Measurements from ENCODE around the gene SLC8A3. TPM values are rescaled to one million over a fixed set of nuclear protein-coding genes. Genes with fewer than 3 reads are reported as not detected.

Gene SLC8A3
- total and polyA plus RNA-seq, 3 donors from 2014 or later = 0.39 to 0.61 (median 0.43) TPM

- Histone ChIP-seq H3K36me3 (ENCODE audit: low read depth, missing control alignments) (no peaks in the 10 kb centered on the region), H3K9me3 (no peaks in the 10 kb centered on the region), H3K27me3 (no peaks in the 10 kb centered on the region), H3K27ac (no peak overlapping the region), H3K4me3 (no peak overlapping the region), H3K4me1 (no peaks in the 10 kb centered on the region)
- TF ChIP-seq CTCF (IDR thresholded peaks at IDR 0.05) (peak in 2 of 3 experiments; percentile 7 to 17), POLR2A (IDR thresholded peaks at IDR 0.05) (no peak)
- no peak for DNase-seq
- intact Hi-C loops (cut with DNase I; ENCODE audit: low total_unique reads) = no loop called here
- 60 to 71% methylated on average over 1 of the region's 1 CpG for WGBS, 2 donors
Observed at GRCh38 chr14:70036665-70037064, 152.1 kb downstream of the SLC8A3 start.

- Histone ChIP-seq H3K36me3 (ENCODE audit: low read depth, missing control alignments) (no peaks in the 10 kb centered on the region), H3K27me3 (no peaks in the 10 kb centered on the region), H3K4me1 (no peaks in the 10 kb centered on the region), H3K9me3 (no peaks in the 10 kb centered on the region), H3K4me3 (no peak overlapping the region), H3K27ac (no peak overlapping the region)
- TF ChIP-seq POLR2A (IDR thresholded peaks at IDR 0.05) = no peak
- no peak for TF ChIP-seq CTCF (IDR thresholded peaks at IDR 0.05)
- intact Hi-C loops (cut with DNase I; ENCODE audit: low total_unique reads) = no loop called here
- 67 to 79% methylated on average over 3 of the region's 3 CpGs for WGBS, 2 donors
- no peak for DNase-seq
Observed at GRCh38 chr14:70034257-70034656, 154.5 kb downstream of the SLC8A3 start.

- no peaks in the 10 kb centered on the region for H3K4me1 ChIP-seq
- no peaks in the 10 kb centered on the region for H3K27me3 ChIP-seq
- no peak for DNase-seq
- WGBS, 2 donors = 60% methylated on average over 2 of the region's 2 CpGs; no CpG with 5 or more reads in 1 of the 2 donors
- TF ChIP-seq CTCF (IDR thresholded peaks at IDR 0.05) = no peak
- TF ChIP-seq POLR2A (IDR thresholded peaks at IDR 0.05) = no peak
- no peaks in the 10 kb centered on the region for H3K9me3 ChIP-seq
- no peak overlapping the region for H3K4me3 ChIP-seq
- H3K36me3 ChIP-seq (ENCODE audit: low read depth, missing control alignments) = no peaks in the 10 kb centered on the region
- no peak overlapping the region for H3K27ac ChIP-seq
- intact Hi-C loops (cut with DNase I; ENCODE audit: low total_unique reads) = no loop called here
Observed at GRCh38 chr14:70033561-70033960, 155.2 kb downstream of the SLC8A3 start.

- Histone ChIP-seq H3K36me3 (ENCODE audit: low read depth, missing control alignments) (no peaks in the 10 kb centered on the region), H3K4me3 (no peak overlapping the region), H3K27me3 (no peaks in the 10 kb centered on the region), H3K4me1 (no peaks in the 10 kb centered on the region), H3K27ac (no peak overlapping the region), H3K9me3 (no peaks in the 10 kb centered on the region)
- no peak for DNase-seq
- no peak for TF ChIP-seq POLR2A (IDR thresholded peaks at IDR 0.05)
- no peak for TF ChIP-seq CTCF (IDR thresholded peaks at IDR 0.05)
- intact Hi-C loops (cut with DNase I; ENCODE audit: low total_unique reads) = no loop called here
- 80 to 94% methylated on average over 8 of the region's 8 CpGs for WGBS, 2 donors
Observed at GRCh38 chr14:70033116-70033515, 155.6 kb downstream of the SLC8A3 start.

- no peak for DNase-seq
- 58 to 70% methylated on average over 3 of the region's 3 CpGs for WGBS, 2 donors
- H3K4me1 ChIP-seq = no peaks in the 10 kb centered on the region
- no peaks in the 10 kb centered on the region for H3K36me3 ChIP-seq (ENCODE audit: low read depth, missing control alignments)
- H3K4me3 ChIP-seq = no peak overlapping the region
- H3K9me3 ChIP-seq = no peaks in the 10 kb centered on the region
- intact Hi-C loops (cut with DNase I; ENCODE audit: low total_unique reads) = no loop called here
- H3K27ac ChIP-seq = no peak overlapping the region
- no peak for TF ChIP-seq POLR2A (IDR thresholded peaks at IDR 0.05)
- TF ChIP-seq CTCF (IDR thresholded peaks at IDR 0.05) = no peak
- H3K27me3 ChIP-seq = no peaks in the 10 kb centered on the region
Observed at GRCh38 chr14:70032447-70032846, 156.3 kb downstream of the SLC8A3 start.
